CD4-positive, alpha-beta T cell (primary cell): ENCODE results near the gene DLEC1. TPM values are rescaled to one million over a fixed set of nuclear protein-coding genes. Genes with fewer than 3 reads are reported as not detected.

ENCODE experiments used
- ATAC-seq: fragments of 200-7000 bp; cut with Tn5 transposase; one replicate; pipeline ENCODE4 v1.10.0; 2022; ENCODE audit warnings: mild to moderate bottlenecking; ENCODE audit not compliant: poor library complexity
- CTCF ChIA-PET: fragments of 350-600 bp; sonication (Branson Sonifier 250); formaldehyde crosslinking; loops from one replicate; lab custom pipeline; 2021; ENCODE audit warnings: antibody characterized with exemption, inconsistent platforms; lab: Charles Lee
- POLR2A ChIA-PET: fragments of 350-600 bp; sonication (Branson Sonifier 250); formaldehyde crosslinking; loops from one replicate; lab custom pipeline; 2021; ENCODE audit warnings: antibody characterized with exemption, inconsistent platforms; lab: Charles Lee
- DNase-seq, 14 experiments: peaks; one replicate each; pipeline ENCODE4 v3.0.0-alpha.2; 2013 to 2020; ENCODE audit warnings: mixed read lengths in 2 of 14
- H3K27ac ChIP-seq, 2 donors: one replicate each; pipeline versions ENCODE4 v1.5.1 to v1.7.0; 2013; ENCODE audit warnings: low read length in 2 of 2, low read depth in 1 of 2, mild to moderate bottlenecking in 1 of 2
- H3K27me3 ChIP-seq, 2 experiments: 1 replicate in 1 of 2; 2 replicates in 1 of 2; pipeline versions ENCODE4 v1.6.1 to v1.7.0; 2013; ENCODE audit warnings: low read length in 2 of 2, control low read depth in 1 of 2, mild to moderate bottlenecking in 1 of 2, moderate library complexity in 1 of 2; ENCODE audit not compliant: insufficient read depth in 2 of 2, control insufficient read depth in 1 of 2
- H3K36me3 ChIP-seq: one replicate; pipeline ENCODE4 v1.6.1; 2013; ENCODE audit warnings: low read length, control low read depth; ENCODE audit not compliant: insufficient read depth
- H3K4me1 ChIP-seq: one replicate; pipeline ENCODE4 v1.6.1; 2013; ENCODE audit warnings: low read length, control low read depth; ENCODE audit not compliant: insufficient read depth
- H3K4me3 ChIP-seq: one replicate; pipeline ENCODE4 v1.5.1; 2013; ENCODE audit warnings: mild to moderate bottlenecking, low read length, moderate library complexity
- H3K9me3 ChIP-seq, 2 experiments: 1 replicate in 1 of 2; 2 replicates in 1 of 2; pipeline versions ENCODE4 v1.6.1 to v1.7.0; 2013; ENCODE audit warnings: low read length in 2 of 2, mild to moderate bottlenecking in 2 of 2, control low read depth in 1 of 2, moderate library complexity in 1 of 2; ENCODE audit not compliant: control insufficient read depth in 1 of 2, insufficient read depth in 1 of 2
- H3K27ac Mint-ChIP-seq: one replicate; pipeline ENCODE4 v1.8.0; 2020; ENCODE audit warnings: mixed read lengths
- H3K27me3 Mint-ChIP-seq: one replicate; pipeline ENCODE4 v1.8.0; 2021; ENCODE audit warnings: mixed read lengths
- H3K36me3 Mint-ChIP-seq: one replicate; pipeline ENCODE4 v1.8.0; 2021; ENCODE audit warnings: low read depth, mixed read lengths
- H3K4me1 Mint-ChIP-seq: one replicate; pipeline ENCODE4 v1.8.0; 2021; ENCODE audit warnings: low read depth, mixed read lengths
- H3K4me3 Mint-ChIP-seq: one replicate; pipeline ENCODE4 v1.8.0; 2020; ENCODE audit warnings: mild to moderate bottlenecking, mixed read lengths
- H3K9me3 Mint-ChIP-seq: one replicate; pipeline ENCODE4 v1.8.0; 2020; ENCODE audit warnings: mixed read lengths
- CTCF ChIP-seq: fragments of 200-600 bp; IDR thresholded peaks from one replicate; pipeline ENCODE4 v1.8.0; 2022; ENCODE audit warnings: antibody characterized with exemption, mild to moderate bottlenecking
- intact Hi-C, 2 experiments: fragments of 100-400 bp; cut with DNase I in 1 of 2; cut with micrococcal nuclease in 1 of 2; formaldehyde crosslinking; loops; one replicate each; pipeline versions ENCODE4 v1.15.1 to v1.9.0; 2023 to 2025; cut with DNase I, micrococcal nuclease
- total RNA-seq, 174 experiments: library from RNA in 2 of 174; stranded (reverse) in 2 of 174; gene quantifications; one replicate each; pipeline ENCODE4 v1.2.3 and lab custom pipeline; 2021 to 2026

Gene DLEC1
- total RNA-seq, 2 experiments from 2014 or later: 4.4 to 5.1 TPM

GRCh38 chr3:38125305-38126120, 86.5 kb downstream of the DLEC1 start:
- H3K4me3 Mint-ChIP-seq: no peak overlapping the region
- intact Hi-C loops: no loop called here
- Histone ChIP-seq H3K27me3 (no peaks in the 10 kb centered on the region), H3K4me3 (no peak overlapping the region), H3K9me3 (no peaks in the 10 kb centered on the region), H3K27ac (no peak overlapping the region), H3K4me1 (peaks cover 3% of the 10 kb centered on the region), H3K36me3 (peaks cover 82% of the 10 kb centered on the region)
- ATAC-seq (no peak), DNase-seq (no peak)
- ChIA-PET POLR2A (no interaction called here), CTCF (no interaction called here)
- H3K27ac Mint-ChIP-seq: peak overlapping the region; percentile 16
- no peaks in the 10 kb centered on the region for H3K27me3 Mint-ChIP-seq
- peaks cover 97% of the 10 kb centered on the region for H3K36me3 Mint-ChIP-seq
- no peaks in the 10 kb centered on the region for H3K9me3 Mint-ChIP-seq
- no peak for TF ChIP-seq CTCF
- peaks cover 4% of the 10 kb centered on the region for H3K4me1 Mint-ChIP-seq

- Mint-ChIP-seq H3K9me3 (no peaks in the 10 kb centered on the region), H3K27me3 (no peaks in the 10 kb centered on the region), H3K4me1 (peaks cover 10% of the 10 kb centered on the region), H3K36me3 (peaks cover 98% of the 10 kb centered on the region), H3K27ac (no peak overlapping the region), H3K4me3 (no peak overlapping the region)
- ATAC-seq: no peak
- no peak for TF ChIP-seq CTCF
- H3K4me1 ChIP-seq: peaks cover 3% of the 10 kb centered on the region
- no peak overlapping the region for H3K4me3 ChIP-seq
- ChIA-PET POLR2A (no interaction called here), CTCF (no interaction called here)
- H3K9me3 ChIP-seq: no peaks in the 10 kb centered on the region
- no peaks in the 10 kb centered on the region for H3K27me3 ChIP-seq
- intact Hi-C loops: no loop called here
- H3K36me3 ChIP-seq: peaks cover 88% of the 10 kb centered on the region
- DNase-seq: no peak
- H3K27ac ChIP-seq: no peak overlapping the region
Measured at GRCh38 chr3:38126121-38126892, 87.3 kb downstream of the DLEC1 start.

GRCh38 chr3:38127611-38128302, 88.7 kb downstream of the DLEC1 start:
- peaks cover 99% of the 10 kb centered on the region for H3K36me3 Mint-ChIP-seq
- no peak for ATAC-seq

More at GRCh38 chr3:38127611-38128302, 88.7 kb downstream of the DLEC1 start:
- H3K9me3 ChIP-seq: no peaks in the 10 kb centered on the region
- no peak for DNase-seq
- H3K4me3 ChIP-seq: no peak overlapping the region
- no peaks in the 10 kb centered on the region for H3K27me3 ChIP-seq
- peaks cover 88% of the 10 kb centered on the region for H3K36me3 ChIP-seq
- Mint-ChIP-seq H3K4me1 (peaks cover 22% of the 10 kb centered on the region), H3K27ac (peak overlapping the region; percentile 62), H3K4me3 (no peak overlapping the region), H3K27me3 (no peaks in the 10 kb centered on the region), H3K9me3 (no peaks in the 10 kb centered on the region)
- intact Hi-C loops: no loop called here
- peaks cover 15% of the 10 kb centered on the region for H3K4me1 ChIP-seq
- no peak for TF ChIP-seq CTCF
- CTCF ChIA-PET: no interaction called here
- POLR2A ChIA-PET: no interaction called here
- no peak overlapping the region for H3K27ac ChIP-seq
